ENCODE measurements around the gene LRRK1.

LRRK1 gene

GRCh38 chr15:100909565-100909964 lies 9.6 kb upstream of the LRRK1 start:
- peaks cover 40% of the 10 kb centered on the region for H3K27me3 Mint-ChIP-seq (ENCODE audit: low read depth)
- H3K4me3 Mint-ChIP-seq, result no peak overlapping the region
- TF ChIP-seq CTCF (IDR thresholded peaks at IDR 0.05; ENCODE audit: unreplicated experiment in 3 of 3), result no peak
- peaks cover 11% of the 10 kb centered on the region for H3K4me1 Mint-ChIP-seq
- H3K27ac Mint-ChIP-seq, result peak overlapping the region; percentile 42 to 93 (median 92)
- H3K36me3 Mint-ChIP-seq (ENCODE audit: low read depth), result no peaks in the 10 kb centered on the region
- H3K9me3 Mint-ChIP-seq, result peaks cover 7% of the 10 kb centered on the region

GRCh38 chr15:100909989-100910955 lies 8.9 kb upstream of the LRRK1 start:
- TF ChIP-seq CTCF (IDR thresholded peaks at IDR 0.05; ENCODE audit: unreplicated experiment in 3 of 3), result peak; percentile 17 to 21 (median 21)
- peaks cover 7% of the 10 kb centered on the region for H3K9me3 Mint-ChIP-seq
- peak overlapping the region in 2 of 3 experiments; percentile 92 to 93 for H3K27ac Mint-ChIP-seq
- no peak overlapping the region for H3K4me3 Mint-ChIP-seq
- peaks cover 47% of the 10 kb centered on the region for H3K27me3 Mint-ChIP-seq (ENCODE audit: low read depth)
- no peaks in the 10 kb centered on the region for H3K36me3 Mint-ChIP-seq (ENCODE audit: low read depth)
- H3K4me1 Mint-ChIP-seq, result peaks cover 11% of the 10 kb centered on the region

- TF ChIP-seq CTCF (IDR thresholded peaks at IDR 0.05; ENCODE audit: unreplicated experiment in 3 of 3), result no peak
- no peak overlapping the region for H3K27ac Mint-ChIP-seq
- H3K4me1 Mint-ChIP-seq, result peaks cover 11% of the 10 kb centered on the region
- no peaks in the 10 kb centered on the region for H3K36me3 Mint-ChIP-seq (ENCODE audit: low read depth)
- H3K9me3 Mint-ChIP-seq, result peaks cover 7% of the 10 kb centered on the region
- H3K27me3 Mint-ChIP-seq (ENCODE audit: low read depth), result peaks cover 53% of the 10 kb centered on the region
- H3K4me3 Mint-ChIP-seq, result no peak overlapping the region
Measured at GRCh38 chr15:100911086-100911485, 8.1 kb upstream of the LRRK1 start.

GRCh38 chr15:100913961-100914360 lies 5.2 kb upstream of the LRRK1 start:
- H3K27me3 Mint-ChIP-seq (ENCODE audit: low read depth), result peaks cover 62% of the 10 kb centered on the region
- H3K27ac Mint-ChIP-seq, result no peak overlapping the region
- TF ChIP-seq CTCF (IDR thresholded peaks at IDR 0.05; ENCODE audit: unreplicated experiment in 3 of 3), result no peak
- no peaks in the 10 kb centered on the region for H3K36me3 Mint-ChIP-seq (ENCODE audit: low read depth)
- H3K4me3 Mint-ChIP-seq, result no peak overlapping the region
- peaks cover 7% of the 10 kb centered on the region for H3K9me3 Mint-ChIP-seq
- H3K4me1 Mint-ChIP-seq, result peaks cover 16% of the 10 kb centered on the region

- Mint-ChIP-seq H3K36me3 (ENCODE audit: low read depth) (no peaks in the 10 kb centered on the region), H3K27me3 (ENCODE audit: low read depth) (peaks cover 66% of the 10 kb centered on the region), H3K27ac (no peak overlapping the region), H3K9me3 (peaks cover 7% of the 10 kb centered on the region), H3K4me1 (peaks cover 9% of the 10 kb centered on the region), H3K4me3 (no peak overlapping the region)
- TF ChIP-seq CTCF (IDR thresholded peaks at IDR 0.05; ENCODE audit: unreplicated experiment in 3 of 3), result peak in 1 of 3 experiments; percentile 23
Measured at GRCh38 chr15:100914876-100915275, 4.3 kb upstream of the LRRK1 start.
